A549 treated with CORT108297 at 1 μM for 4 hours (cell line): ENCODE data around the gene NR4A3. TPM values are rescaled to one million over a fixed set of nuclear protein-coding genes. Genes with fewer than 3 reads are reported as not detected.

Experiments used
- total RNA-seq: library from RNA; stranded (reverse); fragments of 200-300 nt; extraction: Qiagen RNA extraction; gene quantifications from 5 replicates; pipeline ENCODE4 v1.2.3, GENCODE V29; 2022

Gene NR4A3
- 1.9 to 3.2 TPM (median 2.3 TPM) in 5 replicates for total RNA-seq

GRCh38 chr9:99821396-99822108 lies at the start of gene NR4A3:
Gene NR4A3 (plus strand): TSS chr9:99821885. CDS start chr9:99828043, 6,158 bp downstream.

DNA sequence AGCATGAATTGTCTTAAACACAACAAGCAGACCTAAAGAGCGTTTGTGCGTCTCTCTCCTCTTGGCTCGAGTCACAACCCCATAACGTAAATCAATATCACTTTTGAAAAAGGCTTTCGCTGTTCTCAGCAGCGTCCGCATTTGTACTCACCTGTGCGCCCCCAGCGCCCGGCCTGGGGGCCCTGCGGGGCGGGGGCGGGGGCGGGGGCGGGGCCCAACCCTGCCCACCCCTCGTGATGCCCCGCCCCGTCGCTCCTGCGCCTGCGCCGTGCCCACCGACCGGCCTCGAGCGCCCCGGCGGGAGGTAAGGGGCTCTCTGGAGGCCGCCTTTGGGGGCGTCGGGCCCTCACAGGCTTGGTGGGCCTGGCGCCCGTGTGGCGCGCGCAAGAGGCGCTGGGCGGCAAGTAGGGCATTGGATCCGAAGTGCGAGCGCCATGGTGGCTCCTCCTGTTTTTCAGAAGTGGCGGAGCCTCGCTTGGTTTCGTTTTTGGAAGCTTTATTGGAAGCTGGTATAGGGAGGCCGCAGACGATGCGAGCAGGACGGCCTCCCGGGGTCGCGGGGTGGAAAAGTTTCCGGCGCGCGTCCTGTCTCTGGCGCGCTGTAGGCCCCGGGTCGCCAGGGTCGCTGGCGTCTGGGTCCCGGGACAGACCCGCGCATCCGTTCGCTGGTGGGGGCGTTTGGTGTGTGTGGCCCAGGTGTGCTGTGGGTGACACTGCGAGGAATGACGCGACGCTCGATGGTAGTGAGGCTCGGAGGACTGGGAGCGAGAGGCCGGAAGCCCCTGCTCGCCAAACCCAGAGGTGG lies 84.9 kb downstream of the NR4A3 start, which contains the start of gene STX17:
Gene STX17 (plus strand): TSS at position 252 of the 805 bp plus-strand sequence. CDS start 8,586 bp downstream, outside the sequence.

Other genes with a start within 250 kb of the NR4A3 start
- 7.0 to 10.5 TPM (median 9.3 TPM) in 5 replicates for gene STX17, start 84.8 kb downstream of the NR4A3 start, total RNA-seq